Stimulated activated naive CD8-positive, alpha-beta T cell treated with anti-CD3 and anti-CD28 coated beads, Interleukin-15, Interleukin-2, amounts not matched to agents 100 U/mL and 50 U/mL, for 24 hours (primary cell): ENCODE results near the gene SMKR1.
"Not testable (repeated sequence)": the region's sequence is repeated elsewhere in the genome, so short reads cannot be mapped to it uniquely, and the experiment has no call there.

ENCODE experiments used
- ATAC-seq: fragments of 150-1000 bp; cut with Tn5 transposase; one replicate; pipeline ENCODE4 v1.10.0; 2021
- DNase-seq: peaks from one replicate; pipeline ENCODE4 v3.0.0; 2021

Gene SMKR1

DNA sequence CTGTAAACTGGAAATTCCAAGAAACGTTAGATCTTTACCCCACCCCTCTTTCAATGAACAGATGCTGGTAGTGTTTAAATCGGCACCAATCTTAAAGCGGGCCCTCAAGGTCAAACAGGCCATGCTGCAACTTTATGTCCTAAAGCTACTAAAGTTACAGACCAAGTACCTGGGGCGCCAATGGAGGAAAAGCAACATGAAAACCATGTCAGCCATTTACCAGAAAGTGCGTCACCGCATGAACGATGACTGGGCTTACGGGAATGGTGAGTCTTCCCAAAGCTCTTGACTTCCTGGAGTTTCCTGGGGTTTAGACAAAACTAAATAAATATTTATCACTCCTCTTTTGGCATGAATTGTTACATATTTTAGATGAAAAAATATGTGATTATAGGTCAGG is 19.6 kb upstream of the SMKR1 start:
- no peak for DNase-seq
- no peak for ATAC-seq

DNA sequence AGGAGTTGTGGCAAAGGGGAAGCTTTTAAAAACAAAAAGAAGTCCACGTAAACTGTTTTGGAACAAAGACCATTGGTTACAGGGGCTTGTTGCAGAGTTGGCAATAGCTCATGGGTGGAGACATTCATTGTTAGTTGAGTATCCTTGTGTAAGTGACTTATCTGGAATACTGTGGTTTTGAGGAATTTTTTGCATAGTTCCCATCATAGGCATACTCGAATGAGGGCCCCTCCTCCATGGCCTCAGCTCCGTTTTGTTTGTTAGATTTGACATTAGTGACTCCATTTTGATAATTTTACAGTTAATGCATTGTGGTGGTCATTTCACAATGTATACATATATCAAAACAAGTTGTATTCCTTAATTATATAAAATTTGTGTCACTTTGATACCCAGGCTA is 12.8 kb upstream of the SMKR1 start:
- DNase-seq, result no peak
- no peak for ATAC-seq

DNA sequence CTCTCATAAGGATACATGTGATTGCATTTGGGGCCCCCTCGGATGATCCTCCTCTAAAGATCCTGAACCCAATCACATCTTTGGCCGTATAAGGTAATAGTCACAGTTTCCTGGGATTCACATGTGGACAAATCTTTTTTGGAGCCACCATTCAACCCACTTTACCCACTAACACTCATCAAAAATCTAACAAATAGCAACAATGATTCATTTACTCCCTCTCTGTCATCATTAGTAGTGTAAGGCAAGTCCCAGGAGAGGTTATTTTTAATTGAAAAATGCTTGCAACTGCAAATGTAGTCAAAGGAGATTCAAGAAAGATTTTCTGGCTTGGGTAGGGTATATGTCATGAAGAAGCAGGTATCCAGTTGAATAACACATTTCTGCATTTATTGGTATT is 9.9 kb upstream of the SMKR1 start:
- DNase-seq (no peak), ATAC-seq (no peak)

DNA sequence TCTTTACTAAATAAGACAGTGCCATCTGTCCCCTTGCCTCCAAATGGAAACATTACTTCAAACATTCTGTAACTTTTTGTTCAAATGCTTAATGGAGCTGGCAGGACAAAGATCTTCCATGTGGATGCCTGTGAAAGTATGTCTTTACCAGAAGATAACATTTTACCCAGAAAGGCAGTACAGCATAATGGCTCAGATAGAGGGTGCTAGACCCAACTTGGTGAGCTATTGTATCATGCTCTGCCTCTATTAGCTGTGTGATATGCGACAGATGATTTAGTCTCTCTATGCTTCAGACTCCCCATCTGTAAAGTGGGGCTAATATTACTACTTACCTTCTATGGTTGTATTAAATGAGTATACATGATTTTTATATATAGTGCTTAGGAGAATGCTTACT is 8.8 kb upstream of the SMKR1 start:
- DNase-seq (no peak), ATAC-seq (no peak)

DNA sequence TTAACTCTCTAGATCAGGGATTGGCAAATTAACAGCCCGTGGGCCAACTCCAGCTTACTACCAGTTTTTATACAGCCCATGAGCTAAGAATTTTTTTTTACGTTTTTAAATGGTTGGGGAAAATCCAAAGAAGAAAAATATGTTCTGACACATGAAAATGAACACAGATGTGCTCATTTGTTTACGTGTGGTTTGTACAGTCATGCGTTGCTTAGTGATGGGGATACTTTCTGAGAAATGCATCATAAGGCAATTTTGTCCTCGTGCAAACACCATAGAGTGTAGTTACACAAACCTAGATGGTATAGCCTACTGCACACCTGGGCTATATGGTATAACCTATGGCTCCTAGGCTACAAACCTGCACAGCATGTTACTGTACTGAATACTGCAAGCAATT is 8.3 kb upstream of the SMKR1 start:
- ATAC-seq, result peak; percentile 41

DNA sequence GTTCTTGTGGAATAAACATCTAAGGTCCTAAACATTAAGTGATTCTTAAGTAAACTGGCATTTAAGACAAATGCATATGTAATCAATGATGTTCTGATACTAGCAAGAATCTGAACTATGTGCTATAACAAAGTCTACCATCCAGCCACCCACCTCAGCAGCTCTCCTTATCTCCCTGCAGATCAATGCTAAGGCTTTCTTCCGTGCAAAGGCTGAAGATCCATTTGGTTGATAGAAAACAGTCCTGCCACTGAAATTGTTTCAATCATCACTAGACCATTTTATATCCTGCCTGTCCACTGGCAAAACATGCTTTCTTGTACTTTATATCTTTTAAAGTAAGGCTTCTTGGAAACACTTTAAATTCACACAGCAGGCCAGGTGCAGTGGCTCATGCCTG is 6.3 kb upstream of the SMKR1 start:
- DNase-seq (no peak), ATAC-seq (no peak)

More for the DNA sequence above, 8.3 kb upstream of the SMKR1 start:
- DNase-seq, result no peak

DNA sequence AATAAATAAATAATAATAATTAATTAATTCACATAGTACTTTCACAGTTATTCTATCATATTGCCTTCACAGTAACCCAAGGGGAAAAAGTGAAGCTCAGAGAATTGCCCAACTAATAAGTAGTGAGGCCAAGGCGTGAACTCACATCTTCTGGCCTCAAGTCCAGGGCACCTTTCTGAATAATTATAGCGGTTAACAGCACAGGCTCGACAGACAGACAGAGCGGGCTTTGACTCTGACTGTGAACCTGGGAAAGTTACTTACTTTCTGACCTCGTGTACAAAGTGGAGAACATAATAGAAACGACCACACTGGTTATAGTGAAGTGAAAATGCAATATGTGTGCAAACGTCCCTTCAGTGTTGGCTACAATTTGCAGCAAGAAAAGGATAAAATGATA is 5.7 kb upstream of the SMKR1 start:
- ATAC-seq, result no peak
- DNase-seq, result no peak

DNA sequence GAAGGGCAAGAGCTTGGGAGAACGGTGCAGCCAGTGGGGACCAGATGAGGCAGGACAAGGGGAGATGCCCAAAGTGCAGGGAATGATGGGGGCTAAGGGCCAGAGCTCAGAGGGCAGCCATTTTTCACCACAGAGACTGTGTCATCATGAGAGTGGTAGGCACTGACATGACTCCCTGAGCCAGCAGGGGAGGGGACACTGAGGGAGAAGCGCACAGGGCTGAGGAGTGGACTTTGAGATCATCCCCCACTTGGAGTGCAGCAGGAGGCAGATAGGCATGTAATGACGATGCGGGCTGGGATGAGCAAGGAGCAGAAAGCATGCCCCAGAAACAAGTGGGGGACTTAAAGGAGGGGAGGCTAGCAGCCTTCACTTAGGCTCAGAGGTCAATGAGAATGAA is 5.2 kb upstream of the SMKR1 start:
- DNase-seq, result no peak
- no peak for ATAC-seq

DNA sequence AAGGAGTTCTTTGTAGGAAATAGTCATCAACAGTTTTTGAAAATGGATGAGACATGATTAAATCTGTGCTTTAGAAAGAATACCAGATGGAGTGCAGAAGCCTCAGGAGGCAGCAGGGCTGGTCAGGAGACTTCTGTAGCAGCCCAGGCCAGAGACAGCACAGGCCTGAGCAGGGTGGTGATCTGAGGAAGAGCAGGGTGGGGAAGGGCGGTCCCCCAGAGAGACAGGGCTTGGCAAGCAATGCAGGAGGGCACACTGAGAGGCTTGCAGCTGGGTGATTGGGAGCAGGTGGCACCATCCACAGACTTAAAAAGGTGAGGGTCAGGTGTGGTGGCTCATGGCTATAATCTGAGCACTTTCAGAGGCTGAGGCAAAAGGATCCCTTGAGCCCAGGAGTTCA is 4.3 kb upstream of the SMKR1 start:
- no peak for ATAC-seq
- DNase-seq, result no peak

DNA sequence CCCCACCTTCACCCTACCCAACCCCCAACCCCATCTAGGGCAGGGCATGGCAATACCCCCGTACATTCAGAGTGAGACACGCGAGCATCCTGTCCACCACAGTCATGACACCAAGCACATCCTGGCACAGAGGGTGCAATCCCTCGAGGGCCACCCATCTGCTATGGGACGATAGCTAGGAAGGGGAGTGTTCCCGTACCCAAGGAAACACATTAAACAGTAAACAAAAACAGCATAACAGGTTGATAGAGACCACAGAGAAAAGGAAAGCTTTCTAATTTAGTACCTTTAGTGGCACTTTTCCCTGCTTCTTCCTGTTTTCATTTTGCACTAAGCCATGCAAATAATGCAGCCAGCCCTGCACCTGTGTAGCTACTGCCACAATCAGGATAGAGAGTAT is 2.3 kb upstream of the SMKR1 start:
- no peak for DNase-seq
- ATAC-seq, result no peak

DNA sequence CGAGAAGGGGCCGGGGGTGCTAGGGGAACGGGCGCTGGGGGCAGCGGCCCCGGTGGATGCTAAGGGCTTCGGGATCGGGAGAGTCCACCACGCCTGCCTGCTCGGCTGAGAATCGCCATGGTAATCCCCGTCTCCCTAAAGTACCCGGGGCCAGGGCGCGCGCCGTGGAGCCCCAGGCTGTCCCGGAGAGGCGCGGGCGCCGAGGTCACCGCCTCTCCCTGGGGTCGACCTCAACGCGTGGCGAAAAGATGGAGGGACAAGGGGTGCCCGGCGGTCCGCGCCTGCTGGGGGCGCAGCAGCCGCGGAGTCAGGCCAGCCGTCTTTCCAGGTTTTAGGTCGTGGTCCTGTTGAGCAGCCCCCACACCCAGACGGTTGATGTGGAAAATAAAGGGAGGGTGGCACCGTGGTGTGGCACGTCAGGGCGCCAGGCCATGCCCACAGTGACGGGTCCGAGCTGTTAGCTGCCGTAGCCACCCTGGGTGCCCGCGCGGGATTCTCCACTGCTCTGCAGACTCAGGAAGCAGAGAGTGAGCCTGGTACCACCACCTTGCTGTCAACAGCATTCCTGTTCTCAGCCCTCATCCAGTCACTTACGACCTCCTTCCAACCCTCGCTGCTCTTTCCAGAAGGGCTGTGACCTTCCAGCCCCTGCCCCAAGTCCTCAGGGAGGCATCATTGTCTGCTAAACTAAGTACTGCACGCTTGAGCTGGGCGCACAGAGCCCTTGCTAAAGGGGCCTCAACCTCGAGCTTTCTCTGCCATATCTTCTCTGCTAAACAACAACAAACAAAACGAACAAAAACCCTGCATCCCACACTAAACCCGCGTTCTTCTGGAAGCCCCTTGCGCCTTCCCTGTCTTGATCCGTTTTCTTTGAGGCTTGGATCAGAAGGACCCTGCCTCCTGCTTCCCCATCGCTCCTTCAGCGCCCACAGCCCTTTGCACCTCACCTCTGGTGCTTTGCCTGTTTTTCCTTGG is 666 bp downstream of the SMKR1 start:
- ATAC-seq, result peak; percentile 15

DNA sequence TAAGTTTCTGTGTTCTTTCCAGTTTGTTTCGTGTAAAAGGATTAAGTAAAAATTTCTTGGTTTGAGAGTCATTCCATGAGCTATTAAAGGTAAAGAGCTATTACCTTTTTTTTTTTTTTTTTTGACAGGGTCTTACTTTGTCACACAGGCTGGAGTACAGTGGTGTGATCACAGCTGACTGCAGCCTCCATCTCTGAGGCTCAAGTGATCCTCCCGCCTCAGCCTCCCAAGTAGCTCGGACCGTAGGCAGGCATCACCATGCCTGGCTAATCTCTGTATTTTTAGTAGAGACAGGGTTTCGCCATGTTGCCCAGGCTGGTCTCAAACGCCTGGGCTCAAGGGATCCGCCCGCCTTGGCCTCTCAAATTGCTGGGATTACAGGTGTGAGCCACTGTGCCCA is 1.4 kb downstream of the SMKR1 start:
- DNase-seq (no peak), ATAC-seq (no peak)

More for the DNA sequence above, 666 bp downstream of the SMKR1 start:
- peak; percentile 19 for DNase-seq

DNA sequence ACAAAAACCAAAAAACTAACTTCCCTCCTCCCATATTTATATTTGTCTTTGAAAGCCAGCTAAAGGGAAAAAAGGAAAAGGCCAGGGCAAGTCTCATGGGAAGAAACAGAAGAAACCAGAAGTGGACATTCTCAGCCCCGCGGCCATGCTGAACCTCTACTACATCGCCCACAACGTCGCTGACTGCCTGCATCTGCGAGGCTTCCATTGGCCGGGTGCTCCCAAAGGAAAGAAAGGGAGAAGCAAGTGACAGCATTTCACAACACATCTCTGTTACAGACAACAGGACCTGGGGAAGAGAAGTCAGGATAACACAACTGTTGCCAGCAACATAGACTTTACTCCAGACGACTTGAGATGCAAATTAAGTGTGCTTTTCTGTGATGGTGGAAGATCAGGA is 9.9 kb downstream of the SMKR1 start:
- DNase-seq (no peak), ATAC-seq (no peak)

DNA sequence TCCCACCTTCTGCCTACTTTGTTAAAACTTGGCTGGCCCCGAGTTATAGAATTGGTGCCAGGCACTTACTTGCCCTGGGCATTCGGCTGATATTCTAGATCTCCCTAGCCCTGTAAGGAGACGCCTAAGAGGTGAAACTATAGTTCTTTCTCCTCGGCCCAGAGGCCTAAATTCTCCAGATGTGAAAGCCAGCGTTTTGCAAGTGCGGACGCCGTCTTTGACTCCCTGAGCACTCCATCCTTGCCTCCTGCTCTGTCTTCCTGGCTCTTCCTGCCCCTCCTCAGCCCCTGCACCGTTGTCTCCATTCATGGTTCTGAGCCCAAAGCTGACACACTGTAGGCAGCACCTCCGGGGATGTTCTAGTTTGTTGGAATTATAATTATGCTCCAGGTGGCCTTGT is 11.2 kb downstream of the SMKR1 start:
- ATAC-seq (no peak), DNase-seq (no peak)

DNA sequence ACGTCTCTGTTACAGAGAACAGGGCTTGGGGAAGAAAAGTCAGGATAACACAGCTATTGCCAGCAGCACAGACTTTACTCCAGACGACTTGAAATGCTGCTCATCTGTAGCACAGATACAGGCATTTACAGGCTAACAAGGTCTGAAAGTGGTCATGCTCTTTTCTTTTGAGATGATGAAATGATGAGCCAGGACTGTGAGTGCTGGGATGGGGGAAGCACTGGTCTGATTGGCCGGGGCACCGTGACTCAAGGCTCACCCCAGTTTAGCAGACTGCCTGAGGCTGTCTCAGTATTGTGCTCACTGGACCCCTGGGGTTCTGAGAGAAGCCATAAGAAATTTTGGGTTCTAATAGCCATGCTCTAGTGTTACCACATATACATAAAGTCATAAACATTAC is 12.4 kb downstream of the SMKR1 start:
- ATAC-seq (no peak), DNase-seq (no peak)

DNA sequence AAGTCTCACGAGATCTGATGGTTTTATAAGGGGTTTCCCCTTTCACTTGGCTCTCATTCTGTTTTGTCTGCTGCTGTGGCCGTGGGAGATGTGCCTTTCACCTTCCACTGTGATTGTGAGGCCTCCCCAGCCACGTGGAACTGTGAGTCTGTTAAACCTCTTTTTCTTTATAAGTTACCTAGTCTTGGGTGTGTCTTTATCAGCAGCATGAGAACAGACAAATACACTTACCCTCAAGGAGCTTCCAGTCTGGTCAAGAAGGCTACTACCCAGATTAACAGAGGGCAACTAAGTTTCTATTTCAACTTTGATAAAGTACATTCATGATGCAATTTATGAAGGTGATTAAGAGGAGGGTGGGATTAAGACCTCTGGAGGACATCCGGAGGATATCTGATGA is 13.1 kb downstream of the SMKR1 start:
- no peak for ATAC-seq
- no peak for DNase-seq

DNA sequence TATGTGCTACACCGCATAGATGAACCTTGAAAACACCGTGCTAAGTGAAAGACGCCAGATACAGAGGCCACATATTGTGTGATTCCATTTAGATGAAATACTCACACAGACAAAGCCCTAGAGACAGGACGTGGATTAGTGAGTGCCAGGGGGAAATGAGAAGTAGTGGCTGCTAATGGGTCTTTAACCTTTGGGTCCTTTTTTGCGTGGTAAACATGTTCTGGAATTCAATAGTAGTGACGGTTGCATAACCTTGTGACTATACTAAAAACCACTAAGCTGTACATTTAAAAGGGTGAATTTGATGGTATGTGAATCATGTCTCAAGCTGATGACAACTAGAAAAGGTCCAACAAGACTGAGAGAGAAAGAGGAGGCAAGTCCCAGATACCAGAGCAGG is 15.6 kb downstream of the SMKR1 start:
- DNase-seq (no peak), ATAC-seq (no peak)

DNA sequence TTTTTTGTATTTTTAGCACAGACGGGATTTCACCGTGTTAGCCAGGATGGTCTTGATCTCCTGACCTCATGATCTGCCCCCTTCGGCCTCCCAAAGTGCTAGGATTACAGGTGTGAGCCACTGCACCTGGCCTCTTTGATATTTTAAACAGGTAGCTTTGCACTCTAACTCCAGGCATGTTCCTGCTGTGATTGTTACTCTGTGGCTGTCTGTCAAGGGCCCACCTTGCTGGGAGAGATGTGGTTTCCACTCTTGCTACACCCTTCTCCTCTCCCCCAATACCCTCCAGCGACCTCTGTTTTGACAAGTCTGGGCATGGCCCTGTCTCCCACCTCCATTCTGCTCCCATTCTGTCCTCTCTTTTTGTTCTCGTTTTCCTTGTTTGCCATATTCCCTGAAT is 17.1 kb downstream of the SMKR1 start:
- DNase-seq (no peak), ATAC-seq (no peak)

DNA sequence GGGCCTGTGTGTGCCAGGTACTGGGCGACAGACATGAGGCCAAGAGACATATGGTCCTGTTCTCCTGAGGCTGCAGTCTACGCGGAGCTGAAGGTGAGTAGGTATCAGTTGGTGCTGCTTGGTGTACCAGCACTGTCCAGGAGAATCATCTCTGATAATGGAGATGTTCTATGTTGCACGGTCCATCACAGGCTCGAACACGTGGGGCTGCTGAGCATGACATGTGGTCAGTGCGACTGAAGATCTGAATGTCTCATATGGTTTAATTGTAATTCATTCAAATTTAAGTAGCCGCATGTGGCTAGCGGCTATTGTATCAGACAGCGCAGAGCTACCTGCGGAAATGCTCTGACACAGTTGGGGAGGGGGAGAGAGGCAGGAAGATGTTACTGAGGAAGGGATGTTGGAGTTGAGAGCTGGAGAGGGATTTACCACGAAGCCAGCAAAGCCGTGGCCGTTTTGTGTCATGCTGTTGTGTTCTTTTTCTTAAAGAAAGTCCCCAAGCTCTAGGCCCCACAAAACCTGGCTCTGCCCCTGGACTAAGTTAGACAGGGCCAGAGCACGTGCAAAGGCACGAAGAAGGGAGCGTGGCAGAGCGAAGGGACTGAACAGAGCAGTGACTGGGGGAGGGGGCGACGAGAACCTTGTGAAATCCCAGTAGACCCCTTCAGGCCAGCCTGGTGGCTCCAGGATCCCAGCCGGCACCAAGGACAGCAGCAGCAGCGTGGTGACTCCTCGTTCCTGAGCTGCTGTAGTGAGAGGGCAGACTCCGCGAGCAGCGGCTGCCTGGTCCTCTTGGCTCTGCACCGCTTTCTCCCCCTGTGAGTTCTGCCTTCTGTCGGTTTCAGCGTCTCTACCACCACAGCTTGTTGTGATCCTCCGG is 20.0 kb downstream of the SMKR1 start:
- DNase-seq (no peak), ATAC-seq (no peak)

DNA sequence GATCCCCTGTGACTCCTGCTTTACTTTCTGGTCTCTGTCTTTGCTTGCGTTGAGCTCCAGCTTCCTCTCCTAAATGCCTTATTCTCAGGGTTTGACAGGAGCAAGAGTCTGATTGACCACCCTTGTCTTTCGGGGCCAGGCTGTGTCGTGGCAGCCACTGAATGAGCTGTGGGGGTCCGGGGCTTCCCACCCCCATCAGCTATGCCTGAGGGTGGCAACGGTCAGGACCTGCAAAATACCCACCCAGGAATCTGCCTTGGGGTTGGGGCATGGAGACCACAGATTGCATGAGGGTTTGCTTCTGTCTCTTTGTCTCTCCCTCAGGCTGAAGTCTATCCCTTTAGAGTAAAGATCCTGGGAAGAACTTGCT is 20.6 kb downstream of the SMKR1 start:
- no peak for DNase-seq
- ATAC-seq, result no peak

DNA sequence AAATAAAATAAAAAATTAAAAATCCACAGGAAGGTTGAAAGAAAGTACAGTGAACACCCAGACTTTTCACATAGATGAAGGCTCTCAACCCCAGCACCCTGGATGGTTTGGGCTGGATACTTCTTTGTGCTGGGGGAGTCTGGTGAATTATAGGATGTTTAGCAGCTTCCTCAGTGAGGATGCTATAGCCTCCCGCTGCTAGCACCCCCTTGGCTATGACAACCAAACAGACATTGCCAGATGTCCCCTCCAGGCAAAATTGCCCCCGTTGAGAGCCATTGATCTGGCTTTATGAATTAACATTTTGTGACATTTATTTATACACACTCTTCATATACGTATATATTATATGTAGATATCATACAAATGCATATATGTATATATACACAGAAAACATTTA is 21.6 kb downstream of the SMKR1 start:
- DNase-seq (no peak), ATAC-seq (no peak)

DNA sequence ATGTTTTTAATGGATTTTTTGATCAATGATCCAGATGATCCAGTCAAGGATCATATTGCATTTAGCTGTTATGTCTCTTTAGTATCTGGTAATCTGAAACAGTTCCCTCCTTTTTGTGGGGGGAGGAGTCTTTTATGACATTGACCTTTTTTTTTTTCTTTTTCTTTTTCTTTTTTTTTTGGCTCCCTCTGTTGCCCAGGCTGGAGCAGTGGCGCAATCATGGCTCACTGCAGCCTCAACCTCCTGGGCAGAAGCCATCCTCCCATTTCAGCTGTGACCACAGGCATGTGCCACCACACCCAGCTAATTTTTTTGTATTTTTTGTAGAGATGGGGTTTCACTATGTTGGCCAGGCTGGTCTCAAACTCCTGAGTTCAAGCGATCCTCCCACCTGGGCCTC is 22.1 kb downstream of the SMKR1 start:
- DNase-seq, ATAC-seq: not testable (repeated sequence)

DNA sequence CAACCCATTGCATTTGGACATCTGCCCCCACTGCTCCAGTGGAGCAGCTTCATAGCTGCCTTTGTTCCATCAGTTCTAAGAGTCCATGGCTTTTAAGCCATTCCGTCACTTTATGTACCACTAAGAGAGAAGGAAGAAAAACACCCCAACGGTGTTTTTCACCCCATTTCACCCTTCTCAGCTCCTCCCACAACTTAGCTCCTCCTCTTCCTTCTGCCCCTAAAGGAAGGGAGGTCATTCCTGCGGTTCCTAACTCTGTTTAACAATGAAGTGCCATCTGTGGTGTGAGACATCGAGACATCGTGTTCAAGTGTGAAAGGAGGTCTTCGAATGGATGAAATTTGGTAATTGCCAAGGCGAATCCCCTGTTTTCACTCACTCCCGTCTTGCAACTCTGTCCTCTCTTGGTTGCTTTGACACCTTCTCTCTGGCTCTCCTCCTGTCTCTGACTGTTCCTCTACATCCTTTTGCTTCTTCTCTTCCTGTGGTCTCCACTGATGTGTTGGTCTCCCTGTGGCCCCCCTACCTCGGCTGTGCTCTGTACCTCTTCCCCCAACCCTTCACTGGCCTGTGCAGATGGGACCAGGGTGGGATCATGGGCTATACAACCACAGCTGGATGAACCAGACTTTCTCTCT is 23.0 kb downstream of the SMKR1 start:
- no peak for ATAC-seq

More for the DNA sequence above, 23.0 kb downstream of the SMKR1 start:
- no peak for DNase-seq
